Panc1 (cell line): ENCODE results near the gene YIPF5. TPM values are rescaled to one million over a fixed set of nuclear protein-coding genes. Genes with fewer than 3 reads are reported as not detected.

Experiments
- ATAC-seq: fragments of 200-7000 bp; cut with Tn5 transposase; 2 replicates; pipeline ENCODE4 v1.9.1; 2020; ENCODE audit warnings: mild to moderate bottlenecking, moderate library complexity
- BruUV-seq: library from RNA; stranded (reverse); fragments of 400-500 nt; replicated peaks from 2 replicates; lab custom pipeline; 2021; lab: Mats Ljungman, UMichigan
- CTCF ChIA-PET: fragments of 300-600 bp; sonication (Branson Sonifier 250); formaldehyde crosslinking; loops from one replicate; lab custom pipeline; 2022; ENCODE audit warnings: antibody characterized with exemption; lab: Charles Lee
- POLR2A ChIA-PET: fragments of 300-600 bp; sonication (Branson Sonifier 250); formaldehyde crosslinking; loops from one replicate; lab custom pipeline; 2022; ENCODE audit warnings: antibody characterized with exemption; lab: Charles Lee
- DNase-seq: peaks from one replicate; pipeline ENCODE4 v3.0.0-alpha.2; 2010; ENCODE audit warnings: low read depth, low spot score
- H3K27ac ChIP-seq: 2 replicates; pipeline ENCODE4 v1.5.1; 2011; ENCODE audit warnings: mild to moderate bottlenecking, low read length, inconsistent platforms
- H3K27me3 ChIP-seq: fragments of 200-500 bp; sonication (Bioruptor generic); 2 replicates; pipeline ENCODE4 v1.6.0; 2014; ENCODE audit warnings: low read length, inconsistent platforms; ENCODE audit not compliant: control insufficient read depth, insufficient read depth
- H3K36me3 ChIP-seq: fragments of 200-500 bp; sonication (Bioruptor generic); 2 replicates; pipeline ENCODE4 v1.5.1; 2014; ENCODE audit warnings: inconsistent platforms, mild to moderate bottlenecking, low read length, moderate library complexity; ENCODE audit not compliant: control insufficient read depth, insufficient read depth
- H3K4me1 ChIP-seq: 2 replicates; pipeline ENCODE4 v1.5.1; 2011; ENCODE audit warnings: inconsistent platforms, mild to moderate bottlenecking, low read length, moderate library complexity; ENCODE audit not compliant: control insufficient read depth, insufficient read depth
- H3K4me3 ChIP-seq, 2 experiments: 2 replicates each; pipeline ENCODE4 v1.5.1; 2011 to 2012; ENCODE audit warnings: low read depth in 2 of 2, low read length in 2 of 2, mild to moderate bottlenecking in 2 of 2, inconsistent platforms in 1 of 2, moderate library complexity in 1 of 2
- H3K9me3 ChIP-seq: fragments of 200-500 bp; sonication (Bioruptor generic); 2 replicates; pipeline ENCODE4 v1.5.1; 2014; ENCODE audit warnings: low read depth, mild to moderate bottlenecking, inconsistent platforms, low read length, moderate library complexity; ENCODE audit not compliant: control insufficient read depth, insufficient read depth
- POLR2AphosphoS5 ChIP-seq: IDR thresholded peaks from 2 replicates; pipeline ENCODE4 v1.6.1; 2012; ENCODE audit warnings: mild to moderate bottlenecking, low read depth, low read length, moderate library complexity
- SIN3A ChIP-seq: IDR thresholded peaks from 2 replicates; pipeline ENCODE4 v1.6.1; 2012; ENCODE audit warnings: low read depth, mild to moderate bottlenecking, low read length, moderate library complexity, borderline replicate concordance; ENCODE audit not compliant: insufficient read depth
- TCF7L2 ChIP-seq: IDR thresholded peaks from 2 replicates; pipeline ENCODE4 v1.6.1; 2011; ENCODE audit warnings: mild to moderate bottlenecking, low read depth, low read length, inconsistent platforms
- in situ Hi-C: cut with HindIII; loops from 2 replicates; pipeline ENCODE4 v1.10.0; 2016; ENCODE audit warnings: low sequenced_read_pairs, low pct_unique_long_range_greater_than_20kb
- intact Hi-C: fragments of 100-400 bp; cut with micrococcal nuclease; formaldehyde crosslinking; loops from one replicate; pipeline ENCODE4 v1.10.0; 2022; ENCODE audit not compliant: unreplicated experiment
- total RNA-seq: library from RNA; stranded (reverse); gene quantifications from one replicate; pipeline ENCODE4 v1.2.1, GENCODE V29; 2021; ENCODE audit not compliant: unreplicated experiment
- TF ChIP-seq, protein P1 (sequence below), 2 experiments: IDR thresholded peaks; 2 replicates each; pipeline ENCODE4 v1.6.1; 2011 to 2012; ENCODE audit warnings: low read depth in 2 of 2, control low read depth in 1 of 2, low read length in 1 of 2, mild to moderate bottlenecking in 1 of 2, moderate library complexity in 1 of 2; ENCODE audit not compliant: insufficient read depth in 1 of 2
- TF ChIP-seq, protein P2 (sequence below): fragments of 450-650 bp; IDR thresholded peaks from 2 replicates; pipeline ENCODE4 v1.5.1; 2017; ENCODE audit warnings: mild to moderate bottlenecking

The YIPF5 gene
- total RNA-seq, 1 experiment from 2014 or later, result 43.4 TPM

DNA sequence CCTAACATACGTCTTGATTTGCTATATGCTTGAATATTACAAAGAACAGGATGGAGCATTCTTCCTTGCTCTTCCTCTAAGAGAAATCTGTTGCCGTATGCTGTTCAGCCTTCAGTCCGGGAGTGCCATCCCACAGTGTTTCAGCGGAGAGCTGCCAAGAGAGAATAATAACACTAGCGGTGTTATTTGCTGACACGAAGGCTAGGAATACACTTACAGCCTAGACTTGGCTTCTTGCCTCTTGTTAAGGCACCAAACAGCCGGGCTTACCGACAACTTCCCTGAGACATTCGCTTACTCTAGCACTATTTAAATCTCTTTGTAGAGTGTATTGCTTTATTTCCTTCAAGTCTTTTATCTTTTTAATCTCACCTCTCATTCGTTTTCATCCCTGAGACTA lies 31.6 kb upstream of the YIPF5 start:
- no peak overlapping the region for H3K4me3 ChIP-seq
- ChIA-PET POLR2A (no interaction called here), CTCF (no interaction called here)
- H3K4me1 ChIP-seq, result no peaks in the 10 kb centered on the region
- no peak overlapping the region for H3K27ac ChIP-seq
- DNase-seq (no peak), ATAC-seq (no peak)
- peaks cover 26% of the 10 kb centered on the region for H3K27me3 ChIP-seq
- H3K36me3 ChIP-seq, result no peaks in the 10 kb centered on the region
- intact Hi-C loops, result loop anchor here (5.0 to 10.0 kb wide), 4 partner anchors 193 to 1625 kb away; no protein-coding TSS in a partner anchor
- in situ Hi-C loops, result no loop called here
- no TSS peak for BruUV-seq
- H3K9me3 ChIP-seq, result no peaks in the 10 kb centered on the region
- TF ChIP-seq, protein P1, sequence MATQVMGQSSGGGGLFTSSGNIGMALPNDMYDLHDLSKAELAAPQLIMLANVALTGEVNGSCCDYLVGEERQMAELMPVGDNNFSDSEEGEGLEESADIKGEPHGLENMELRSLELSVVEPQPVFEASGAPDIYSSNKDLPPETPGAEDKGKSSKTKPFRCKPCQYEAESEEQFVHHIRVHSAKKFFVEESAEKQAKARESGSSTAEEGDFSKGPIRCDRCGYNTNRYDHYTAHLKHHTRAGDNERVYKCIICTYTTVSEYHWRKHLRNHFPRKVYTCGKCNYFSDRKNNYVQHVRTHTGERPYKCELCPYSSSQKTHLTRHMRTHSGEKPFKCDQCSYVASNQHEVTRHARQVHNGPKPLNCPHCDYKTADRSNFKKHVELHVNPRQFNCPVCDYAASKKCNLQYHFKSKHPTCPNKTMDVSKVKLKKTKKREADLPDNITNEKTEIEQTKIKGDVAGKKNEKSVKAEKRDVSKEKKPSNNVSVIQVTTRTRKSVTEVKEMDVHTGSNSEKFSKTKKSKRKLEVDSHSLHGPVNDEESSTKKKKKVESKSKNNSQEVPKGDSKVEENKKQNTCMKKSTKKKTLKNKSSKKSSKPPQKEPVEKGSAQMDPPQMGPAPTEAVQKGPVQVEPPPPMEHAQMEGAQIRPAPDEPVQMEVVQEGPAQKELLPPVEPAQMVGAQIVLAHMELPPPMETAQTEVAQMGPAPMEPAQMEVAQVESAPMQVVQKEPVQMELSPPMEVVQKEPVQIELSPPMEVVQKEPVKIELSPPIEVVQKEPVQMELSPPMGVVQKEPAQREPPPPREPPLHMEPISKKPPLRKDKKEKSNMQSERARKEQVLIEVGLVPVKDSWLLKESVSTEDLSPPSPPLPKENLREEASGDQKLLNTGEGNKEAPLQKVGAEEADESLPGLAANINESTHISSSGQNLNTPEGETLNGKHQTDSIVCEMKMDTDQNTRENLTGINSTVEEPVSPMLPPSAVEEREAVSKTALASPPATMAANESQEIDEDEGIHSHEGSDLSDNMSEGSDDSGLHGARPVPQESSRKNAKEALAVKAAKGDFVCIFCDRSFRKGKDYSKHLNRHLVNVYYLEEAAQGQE (IDR thresholded peaks at IDR 0.05; ENCODE audit: insufficient read depth in 1 of 2, low read depth in 2 of 2, low read length in 1 of 2), result no peak
- TF ChIP-seq SIN3A (no peak), POLR2AphosphoS5 (no peak), TCF7L2 (no peak)
- TF ChIP-seq, protein P2, sequence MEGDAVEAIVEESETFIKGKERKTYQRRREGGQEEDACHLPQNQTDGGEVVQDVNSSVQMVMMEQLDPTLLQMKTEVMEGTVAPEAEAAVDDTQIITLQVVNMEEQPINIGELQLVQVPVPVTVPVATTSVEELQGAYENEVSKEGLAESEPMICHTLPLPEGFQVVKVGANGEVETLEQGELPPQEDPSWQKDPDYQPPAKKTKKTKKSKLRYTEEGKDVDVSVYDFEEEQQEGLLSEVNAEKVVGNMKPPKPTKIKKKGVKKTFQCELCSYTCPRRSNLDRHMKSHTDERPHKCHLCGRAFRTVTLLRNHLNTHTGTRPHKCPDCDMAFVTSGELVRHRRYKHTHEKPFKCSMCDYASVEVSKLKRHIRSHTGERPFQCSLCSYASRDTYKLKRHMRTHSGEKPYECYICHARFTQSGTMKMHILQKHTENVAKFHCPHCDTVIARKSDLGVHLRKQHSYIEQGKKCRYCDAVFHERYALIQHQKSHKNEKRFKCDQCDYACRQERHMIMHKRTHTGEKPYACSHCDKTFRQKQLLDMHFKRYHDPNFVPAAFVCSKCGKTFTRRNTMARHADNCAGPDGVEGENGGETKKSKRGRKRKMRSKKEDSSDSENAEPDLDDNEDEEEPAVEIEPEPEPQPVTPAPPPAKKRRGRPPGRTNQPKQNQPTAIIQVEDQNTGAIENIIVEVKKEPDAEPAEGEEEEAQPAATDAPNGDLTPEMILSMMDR, result no peak

DNA sequence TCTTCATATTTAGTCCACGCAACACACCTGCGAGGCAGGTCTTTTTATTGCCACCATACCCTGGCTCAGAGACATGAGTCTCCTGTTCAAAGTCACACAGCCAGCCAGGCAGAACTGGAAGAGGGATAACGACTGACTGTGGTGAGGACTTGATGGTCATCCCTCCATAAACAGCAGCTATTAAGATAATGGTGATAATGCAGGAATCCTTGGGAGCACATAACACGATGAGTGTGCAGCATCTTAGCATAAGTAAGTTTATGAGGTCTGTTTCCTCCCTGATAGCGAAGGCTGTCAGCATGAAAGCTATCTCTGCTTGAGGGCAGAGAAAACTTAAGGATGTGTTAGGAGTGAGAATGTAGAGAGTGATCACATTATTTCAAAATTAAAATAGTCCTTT lies 31.1 kb upstream of the YIPF5 start:
- Histone ChIP-seq H3K4me3 (no peak overlapping the region), H3K4me1 (no peaks in the 10 kb centered on the region), H3K27ac (no peak overlapping the region), H3K27me3 (peaks cover 27% of the 10 kb centered on the region), H3K9me3 (no peaks in the 10 kb centered on the region), H3K36me3 (no peaks in the 10 kb centered on the region)
- TF ChIP-seq TCF7L2, result no peak
- TF ChIP-seq POLR2AphosphoS5, result no peak
- no peak for TF ChIP-seq SIN3A
- TF ChIP-seq, protein P1 (IDR thresholded peaks at IDR 0.05; ENCODE audit: insufficient read depth in 1 of 2, low read depth in 2 of 2, low read length in 1 of 2), result no peak
- TF ChIP-seq, protein P2, result no peak
- BruUV-seq, result no TSS peak
- ChIA-PET POLR2A (no interaction called here), CTCF (no interaction called here)
- intact Hi-C loops, result loop anchor here (5.0 to 10.0 kb wide), 4 partner anchors 193 to 1626 kb away; no protein-coding TSS in a partner anchor
- DNase-seq, result no peak
- in situ Hi-C loops, result no loop called here
- ATAC-seq, result no peak
